RPMI8226 (cell line): ENCODE measurements around the gene ATP6V1F.

ENCODE experiments used
- DNase-seq: peaks from one replicate; pipeline ENCODE4 v3.0.0-alpha.2; 2015

Gene ATP6V1F

GRCh38 chr7:128849804-128850490 lies 12.7 kb upstream of the ATP6V1F start:
- no peak for DNase-seq

GRCh38 chr7:128852537-128853254 lies 10.0 kb upstream of the ATP6V1F start:
- DNase-seq: no peak

- no peak for DNase-seq
Measured at GRCh38 chr7:128853799-128854198, 8.9 kb upstream of the ATP6V1F start.

GRCh38 chr7:128854396-128854795 lies 8.3 kb upstream of the ATP6V1F start:
- no peak for DNase-seq

- no peak for DNase-seq
Measured at GRCh38 chr7:128855559-128855958, 7.1 kb upstream of the ATP6V1F start.

- no peak for DNase-seq
Measured at GRCh38 chr7:128856001-128856718, 6.5 kb upstream of the ATP6V1F start.

GRCh38 chr7:128858380-128859231 lies 4.0 kb upstream of the ATP6V1F start:
- DNase-seq: no peak

GRCh38 chr7:128859232-128860157 lies 3.2 kb upstream of the ATP6V1F start:
- DNase-seq: peak; percentile 78

- no peak for DNase-seq
Measured at GRCh38 chr7:128860158-128861073, 2.2 kb upstream of the ATP6V1F start.

- no peak for DNase-seq
Measured at GRCh38 chr7:128861957-128862570, 592 bp upstream of the ATP6V1F start.

GRCh38 chr7:128863433-128863989 lies 855 bp downstream of the ATP6V1F start:
- DNase-seq: peak; percentile 80

- no peak for DNase-seq
Measured at GRCh38 chr7:128865303-128865702, 2.6 kb downstream of the ATP6V1F start.

- DNase-seq: no peak
Measured at GRCh38 chr7:128865996-128866877, 3.6 kb downstream of the ATP6V1F start.

- DNase-seq: no peak
Measured at GRCh38 chr7:128867241-128867640, 4.6 kb downstream of the ATP6V1F start.

- DNase-seq: no peak
Measured at GRCh38 chr7:128867842-128868623, 5.4 kb downstream of the ATP6V1F start.

GRCh38 chr7:128868624-128869137 lies 6.0 kb downstream of the ATP6V1F start:
- DNase-seq: no peak

- peak; percentile 86 for DNase-seq
Measured at GRCh38 chr7:128869138-128869943, 6.7 kb downstream of the ATP6V1F start.
